Keratinocyte (primary cell): ENCODE data around the gene PRKAR1B. TPM values are rescaled to one million over a fixed set of nuclear protein-coding genes. Genes with fewer than 3 reads are reported as not detected.

Experiments
- DNase-seq: peaks from one replicate; pipeline ENCODE4 v3.0.0-alpha.2; 2011; ENCODE audit warnings: low read depth, missing footprints, low spot score
- FAIRE-seq: peaks from 2 replicates; lab custom pipeline; 2011; peaks lifted over from hg19 to GRCh38; lab: Jason Lieb, UNC
- H2AFZ ChIP-seq: 2 replicates; pipeline ENCODE4 v1.6.0; 2012; ENCODE audit warnings: low read length, control low read depth, inconsistent platforms; ENCODE audit not compliant: control insufficient read depth
- H3K27ac ChIP-seq: 2 replicates; pipeline ENCODE4 v1.5.1; 2011; ENCODE audit warnings: low read length; ENCODE audit not compliant: control insufficient read depth, insufficient read depth
- H3K27me3 ChIP-seq: 3 replicates; pipeline ENCODE4 v1.6.0; 2011; ENCODE audit warnings: low read length; ENCODE audit not compliant: control insufficient read depth, insufficient read depth; ENCODE audit errors: extremely low read depth
- H3K36me3 ChIP-seq, 2 experiments: 2 replicates in 1 of 2; 3 replicates in 1 of 2; pipeline ENCODE4 v1.5.1; 2011; ENCODE audit warnings: low read length in 2 of 2, mild to moderate bottlenecking in 1 of 2; ENCODE audit not compliant: control insufficient read depth in 2 of 2, insufficient read depth in 2 of 2; ENCODE audit errors: extremely low read depth in 1 of 2
- H3K4me1 ChIP-seq: 3 replicates; pipeline ENCODE4 v1.5.1; 2011; ENCODE audit warnings: low read length; ENCODE audit not compliant: control insufficient read depth, insufficient read depth; ENCODE audit errors: extremely low read depth
- H3K4me2 ChIP-seq: 3 replicates; pipeline ENCODE4 v1.6.0; 2011; ENCODE audit warnings: low read depth, low read length; ENCODE audit not compliant: control insufficient read depth, insufficient read depth; ENCODE audit errors: extremely low read depth
- H3K4me3 ChIP-seq, 3 experiments: fragments of 200-600 bp in 1 of 3; sonication (generic) in 1 of 3; 2 replicates in 2 of 3; 3 replicates in 1 of 3; pipeline ENCODE4 v1.5.1; 2011 to 2016; ENCODE audit warnings: low read length in 3 of 3, mild to moderate bottlenecking in 3 of 3, control low read depth in 2 of 3, inconsistent platforms in 1 of 3, low read depth in 1 of 3, mixed read lengths in 1 of 3, mixed run types in 1 of 3, moderate library complexity in 1 of 3; ENCODE audit not compliant: control insufficient read depth in 2 of 3, insufficient read depth in 2 of 3; ENCODE audit errors: extremely low read depth in 1 of 3
- H3K79me2 ChIP-seq: 2 replicates; pipeline ENCODE4 v1.6.0; 2012; ENCODE audit warnings: low read length; ENCODE audit not compliant: control insufficient read depth, insufficient read depth
- H3K9ac ChIP-seq: 3 replicates; pipeline ENCODE4 v1.6.0; 2011; ENCODE audit warnings: low read length; ENCODE audit not compliant: control insufficient read depth, insufficient read depth; ENCODE audit errors: extremely low read depth
- H3K9me1 ChIP-seq: 3 replicates; pipeline ENCODE4 v1.6.0; 2011; ENCODE audit warnings: low read length; ENCODE audit not compliant: control insufficient read depth, insufficient read depth; ENCODE audit errors: extremely low read depth
- H3K9me3 ChIP-seq: 2 replicates; pipeline ENCODE4 v1.5.1; 2012; ENCODE audit warnings: low read depth, low read length; ENCODE audit not compliant: control insufficient read depth
- H4K20me1 ChIP-seq: 3 replicates; pipeline ENCODE4 v1.6.0; 2011; ENCODE audit warnings: low read length; ENCODE audit not compliant: control insufficient read depth, insufficient read depth; ENCODE audit errors: extremely low read depth
- EZH2 ChIP-seq: IDR thresholded peaks from one replicate; pipeline ENCODE4 v1.6.1; 2012; ENCODE audit warnings: inconsistent platforms, mild to moderate bottlenecking, low read length, moderate library complexity
- dilution Hi-C: fragments of 300-500 bp; cut with MboI; formaldehyde crosslinking; loops from one replicate; pipeline ENCODE4 v1.7.0; 2020; ENCODE audit warnings: low sequenced_read_pairs; ENCODE audit not compliant: extremely low pct_ligation_motif_present
- polyA plus RNA-seq, 5 experiments: library from polyadenylated mRNA; depleted of rRNA in 3 of 5; stranded (reverse) in 3 of 5; stranded (forward) in 1 of 5; unstranded in 1 of 5; fragments of >200 nt; gene quantifications; 1 replicate in 1 of 5; 2 replicates in 3 of 5; 3 replicates in 1 of 5; pipeline versions ENCODE4 v1.2.1 to v1.2.3, GENCODE V29; 2011 to 2012; ENCODE audit warnings: missing spikeins in 2 of 5, low read depth in 1 of 5, low replicate concordance in 1 of 5
- TF ChIP-seq, protein P1 (sequence below), 3 experiments: IDR thresholded peaks in 1 of 3; conservative IDR thresholded peaks in 1 of 3; optimal IDR thresholded peaks in 1 of 3; 2 replicates in 2 of 3; 3 replicates in 1 of 3; pipeline versions ENCODE3 to v1.5.1; 2011; ENCODE audit warnings: low read length in 3 of 3, mild to moderate bottlenecking in 3 of 3, moderate library complexity in 2 of 3, control low read depth in 1 of 3, inconsistent platforms in 1 of 3; ENCODE audit not compliant: insufficient read depth in 2 of 3; ENCODE audit errors: extremely low read depth in 1 of 3

Gene PRKAR1B
- polyA plus RNA-seq, 1 donor (not counting 4 experiments of a cell fraction or from before 2014, with no cell fraction given): 10.8 TPM

DNA sequence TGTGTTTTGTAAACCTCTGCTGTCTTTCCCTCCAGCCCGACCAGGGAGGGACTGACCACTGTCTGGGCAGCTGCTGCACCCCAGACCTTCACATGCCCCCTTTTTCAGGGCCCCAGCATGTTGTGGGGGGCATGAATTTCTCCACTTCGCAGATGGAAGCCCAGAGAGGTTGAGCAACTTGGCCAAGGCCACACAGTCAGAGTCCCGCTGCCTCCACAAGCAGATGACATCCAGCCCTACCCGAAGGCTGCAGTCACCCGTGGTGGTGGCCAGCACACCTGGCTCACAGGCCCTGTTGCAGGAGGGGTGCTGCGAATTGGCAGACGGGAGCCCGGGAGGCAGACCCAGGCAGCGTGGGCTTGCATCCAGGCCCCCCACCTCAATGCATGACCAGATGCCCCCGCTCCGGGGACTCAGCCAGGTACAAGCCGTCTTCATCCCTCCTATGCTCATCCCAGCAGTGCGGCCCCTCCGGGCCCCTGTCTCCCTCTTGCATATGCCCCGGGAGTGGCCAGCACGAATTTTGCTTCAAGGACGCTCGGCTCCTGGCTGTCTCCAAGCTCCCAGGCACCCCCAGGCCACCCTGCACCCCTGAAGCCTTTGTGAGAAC is 171.4 kb downstream of the PRKAR1B start:
- H3K4me2 ChIP-seq: no peak overlapping the region
- no peak for DNase-seq
- no peak overlapping the region for H2AFZ ChIP-seq
- H3K4me3 ChIP-seq: no peak overlapping the region
- no peak for FAIRE-seq
- H3K27me3 ChIP-seq: no peaks in the 10 kb centered on the region
- no peaks in the 10 kb centered on the region for H3K9me1 ChIP-seq
- no peaks in the 10 kb centered on the region for H3K9me3 ChIP-seq
- no peaks in the 10 kb centered on the region for H4K20me1 ChIP-seq
- no peaks in the 10 kb centered on the region for H3K4me1 ChIP-seq
- H3K36me3 ChIP-seq: no peaks in the 10 kb centered on the region
- no peak overlapping the region for H3K9ac ChIP-seq
- H3K27ac ChIP-seq: no peak overlapping the region
- TF ChIP-seq, protein P1, sequence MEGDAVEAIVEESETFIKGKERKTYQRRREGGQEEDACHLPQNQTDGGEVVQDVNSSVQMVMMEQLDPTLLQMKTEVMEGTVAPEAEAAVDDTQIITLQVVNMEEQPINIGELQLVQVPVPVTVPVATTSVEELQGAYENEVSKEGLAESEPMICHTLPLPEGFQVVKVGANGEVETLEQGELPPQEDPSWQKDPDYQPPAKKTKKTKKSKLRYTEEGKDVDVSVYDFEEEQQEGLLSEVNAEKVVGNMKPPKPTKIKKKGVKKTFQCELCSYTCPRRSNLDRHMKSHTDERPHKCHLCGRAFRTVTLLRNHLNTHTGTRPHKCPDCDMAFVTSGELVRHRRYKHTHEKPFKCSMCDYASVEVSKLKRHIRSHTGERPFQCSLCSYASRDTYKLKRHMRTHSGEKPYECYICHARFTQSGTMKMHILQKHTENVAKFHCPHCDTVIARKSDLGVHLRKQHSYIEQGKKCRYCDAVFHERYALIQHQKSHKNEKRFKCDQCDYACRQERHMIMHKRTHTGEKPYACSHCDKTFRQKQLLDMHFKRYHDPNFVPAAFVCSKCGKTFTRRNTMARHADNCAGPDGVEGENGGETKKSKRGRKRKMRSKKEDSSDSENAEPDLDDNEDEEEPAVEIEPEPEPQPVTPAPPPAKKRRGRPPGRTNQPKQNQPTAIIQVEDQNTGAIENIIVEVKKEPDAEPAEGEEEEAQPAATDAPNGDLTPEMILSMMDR (optimal IDR thresholded peaks at IDR 0.05 in 1 of 3, IDR thresholded peaks at IDR 0.05 in 1 of 3, conservative IDR thresholded peaks at IDR 0.05 in 1 of 3; ENCODE audit: extremely low read depth in 1 of 3, insufficient read depth in 2 of 3, low read length in 3 of 3): no peak
- no peak for TF ChIP-seq EZH2
- H3K79me2 ChIP-seq: no peaks in the 10 kb centered on the region
- dilution Hi-C loops: no loop called here

DNA sequence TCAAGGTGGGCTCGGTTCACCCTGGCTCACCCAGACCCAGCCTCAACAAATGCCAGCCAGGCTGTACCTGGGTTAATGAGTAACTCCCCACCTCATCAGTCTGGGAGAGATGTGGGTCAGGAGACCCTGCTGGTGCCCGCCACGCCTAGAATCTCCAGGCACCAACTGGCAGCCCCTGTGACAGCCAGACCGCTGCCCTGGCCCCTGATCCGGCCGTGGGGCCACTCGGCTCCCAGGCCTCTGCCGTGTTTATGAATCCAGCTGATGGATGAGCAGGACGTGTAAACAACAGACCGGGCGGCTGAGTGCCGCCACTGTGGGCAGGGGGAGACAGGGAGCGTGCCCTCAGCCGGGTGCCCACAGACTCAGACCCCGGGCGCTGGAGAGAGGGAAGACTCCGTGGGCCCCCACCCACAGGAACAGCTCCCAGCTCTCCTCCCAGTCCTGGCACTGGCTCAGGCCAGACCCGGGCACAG is 173.4 kb downstream of the PRKAR1B start:
- Histone ChIP-seq H3K4me3 (no peak overlapping the region), H3K79me2 (no peaks in the 10 kb centered on the region), H3K27ac (no peak overlapping the region), H3K9me1 (no peaks in the 10 kb centered on the region), H2AFZ (no peak overlapping the region), H3K4me2 (no peak overlapping the region), H4K20me1 (no peaks in the 10 kb centered on the region), H3K9ac (no peak overlapping the region), H3K36me3 (no peaks in the 10 kb centered on the region), H3K4me1 (no peaks in the 10 kb centered on the region), H3K9me3 (no peaks in the 10 kb centered on the region), H3K27me3 (no peaks in the 10 kb centered on the region)
- DNase-seq: no peak
- TF ChIP-seq, protein P1 (optimal IDR thresholded peaks at IDR 0.05 in 1 of 3, IDR thresholded peaks at IDR 0.05 in 1 of 3, conservative IDR thresholded peaks at IDR 0.05 in 1 of 3; ENCODE audit: extremely low read depth in 1 of 3, insufficient read depth in 2 of 3, low read length in 3 of 3): no peak
- no peak for TF ChIP-seq EZH2
- dilution Hi-C loops: no loop called here
- FAIRE-seq: no peak
